Peyer's patch (tissue), 4 donors: ENCODE measurements around the gene SLC38A7.

ENCODE experiments used
- CTCF ChIP-seq, 6 experiments: fragments of 450-650 bp in 4 of 6; fragments of 200-600 bp in 2 of 6; sonication (generic) in 1 of 6; IDR thresholded peaks; one replicate each; pipeline ENCODE4 v1.5.1; 2017 to 2019; ENCODE audit warnings: antibody characterized with exemption in 6 of 6, mild to moderate bottlenecking in 3 of 6, moderate library complexity in 1 of 6
- POLR2A ChIP-seq, 2 donors: fragments of 450-650 bp; IDR thresholded peaks; one replicate each; pipeline ENCODE4 v1.5.1; 2017; ENCODE audit warnings: antibody characterized with exemption in 2 of 2, mild to moderate bottlenecking in 2 of 2, moderate library complexity in 2 of 2

GRCh38 chr16:58615280-58615679, 69.3 kb downstream of the SLC38A7 start:
- TF ChIP-seq CTCF (IDR thresholded peaks at IDR 0.05) (no peak), POLR2A (IDR thresholded peaks at IDR 0.05) (no peak)
